ENCODE measurements around the gene C19orf47.

DNA sequence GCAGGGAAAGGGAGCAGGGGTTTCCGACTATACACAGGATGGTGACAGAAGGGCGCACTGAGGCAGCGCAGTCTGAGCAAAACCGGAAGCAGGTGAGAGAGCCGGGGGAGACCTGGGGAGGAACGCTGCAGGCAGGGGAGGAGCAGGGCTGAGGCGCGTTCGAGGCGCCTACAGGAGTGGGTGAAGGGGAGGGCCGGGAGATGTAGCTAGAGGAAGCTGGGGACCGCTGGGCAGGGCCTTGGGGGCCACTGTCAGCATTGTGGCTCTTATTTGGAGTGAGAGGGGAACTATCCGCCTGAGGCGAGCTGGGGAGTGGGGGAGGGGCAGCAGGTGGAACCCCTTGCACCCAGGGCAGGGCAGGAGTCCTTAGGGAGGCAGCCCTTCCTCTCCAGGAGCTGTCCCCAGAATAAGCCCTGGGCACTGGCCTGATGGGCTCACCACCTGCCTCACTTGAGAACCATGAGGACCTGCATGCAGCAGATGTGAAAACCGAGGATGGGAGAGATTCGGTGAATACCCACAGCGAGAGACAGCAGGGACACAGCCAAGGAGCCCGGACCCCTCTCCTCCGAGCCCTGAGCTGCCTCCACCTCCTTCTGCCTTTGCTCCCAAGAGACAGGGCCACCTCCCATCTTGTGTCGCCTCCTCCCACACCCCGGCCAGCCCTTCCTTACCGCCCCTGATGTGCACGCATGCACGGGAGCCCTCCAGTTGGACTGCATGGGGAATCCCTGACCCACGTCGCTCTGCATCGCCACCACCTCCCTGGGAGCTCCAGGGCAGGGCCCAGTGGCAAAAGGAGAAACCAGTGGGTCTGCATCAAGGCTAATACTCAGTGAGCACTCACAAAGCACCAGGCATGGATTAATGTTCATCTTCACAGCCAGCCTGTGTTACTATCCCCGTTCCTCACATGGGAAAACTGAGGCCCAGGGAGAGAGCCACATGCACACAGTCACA lies 73.3 kb downstream of the C19orf47 start:
- TF ChIP-seq, protein P1, sequence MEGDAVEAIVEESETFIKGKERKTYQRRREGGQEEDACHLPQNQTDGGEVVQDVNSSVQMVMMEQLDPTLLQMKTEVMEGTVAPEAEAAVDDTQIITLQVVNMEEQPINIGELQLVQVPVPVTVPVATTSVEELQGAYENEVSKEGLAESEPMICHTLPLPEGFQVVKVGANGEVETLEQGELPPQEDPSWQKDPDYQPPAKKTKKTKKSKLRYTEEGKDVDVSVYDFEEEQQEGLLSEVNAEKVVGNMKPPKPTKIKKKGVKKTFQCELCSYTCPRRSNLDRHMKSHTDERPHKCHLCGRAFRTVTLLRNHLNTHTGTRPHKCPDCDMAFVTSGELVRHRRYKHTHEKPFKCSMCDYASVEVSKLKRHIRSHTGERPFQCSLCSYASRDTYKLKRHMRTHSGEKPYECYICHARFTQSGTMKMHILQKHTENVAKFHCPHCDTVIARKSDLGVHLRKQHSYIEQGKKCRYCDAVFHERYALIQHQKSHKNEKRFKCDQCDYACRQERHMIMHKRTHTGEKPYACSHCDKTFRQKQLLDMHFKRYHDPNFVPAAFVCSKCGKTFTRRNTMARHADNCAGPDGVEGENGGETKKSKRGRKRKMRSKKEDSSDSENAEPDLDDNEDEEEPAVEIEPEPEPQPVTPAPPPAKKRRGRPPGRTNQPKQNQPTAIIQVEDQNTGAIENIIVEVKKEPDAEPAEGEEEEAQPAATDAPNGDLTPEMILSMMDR (IDR thresholded peaks at IDR 0.05; ENCODE audit: insufficient read depth, low read length, poor library complexity, severe bottlenecking) = no peak
- no peak for TF ChIP-seq EZH2phosphoT487 (conservative IDR thresholded peaks at IDR 0.05; ENCODE audit: low read length)

Measured in SU-DHL-6 (cell line).